ENCODE results near the gene CCDC43. TPM values are rescaled to one million over a fixed set of nuclear protein-coding genes. Genes with fewer than 3 reads are reported as not detected.
"Not testable (repeated sequence)": the region's sequence is repeated elsewhere in the genome, so short reads cannot be mapped to it uniquely, and the experiment has no call there.

CCDC43 gene
- total and polyA plus RNA-seq, 9 of the 15 experiments (the other 6 are each of a cell fraction or from before 2014, with no cell fraction given) = 11.7 to 42.3 (median 25.9) TPM

- peak overlapping the region; percentile 53 for H3K4me3 ChIP-seq
- 10% methylated on average over 21 of the region's 21 CpGs for WGBS (ENCODE audit: insufficient coverage, low coverage, missing lambda C conversion rate)
- H3K9me1 ChIP-seq (ENCODE audit: control insufficient read depth, insufficient read depth, low read length); ATAC-seq; H3K9me3 ChIP-seq (replicated peaks; ENCODE audit: control insufficient read depth, insufficient read depth, low read depth, low read length); BruUV-seq (replicated peaks); H4K20me1 ChIP-seq (replicated peaks; ENCODE audit: control insufficient read depth, insufficient read depth, low read length); H3K36me3 ChIP-seq (ENCODE audit: control insufficient read depth, insufficient read depth, low read length); H3K27me3 ChIP-seq (ENCODE audit: control insufficient read depth in 2 of 2, insufficient read depth in 2 of 2, low read length in 2 of 2); in situ Hi-C loops (cut with MboI); intact Hi-C loops (cut with micrococcal nuclease); TF ChIP-seq ATF3 (IDR thresholded peaks at IDR 0.05): not testable (repeated sequence)
- H3K9ac ChIP-seq (ENCODE audit: insufficient read depth in 1 of 2, low read depth in 2 of 2, low read length in 2 of 2) = peak overlapping the region; percentile 82 to 95; a peak in 2 of 4 replicates
- H2AFZ ChIP-seq (ENCODE audit: low read depth, low read length) = peak overlapping the region; percentile 97
- CTCF ChIA-PET (ENCODE audit: low intra/inter-chr PET ratio) = interaction anchor here (0.6 kb wide), 1 partner anchor 971 kb away, joined by 3 read pairs; no protein-coding TSS in a partner anchor
- H3K27ac ChIP-seq (ENCODE audit: extremely low read depth, low read depth, low read length) = peak overlapping the region; percentile 81; the same call in 2 of the 3 replicates
- peak overlapping the region; percentile 88 for H3K4me2 ChIP-seq (ENCODE audit: insufficient read depth, low read length)
- POLR2A ChIA-PET = interaction anchor here (1.0 to 1.5 kb wide), 3 partner anchors 18 to 154 kb away, joined by 3 to 4 read pairs (median 3); partner anchors contain the start of gene DBF4B
- peaks cover 15% of the 10 kb centered on the region for H3K79me2 ChIP-seq (ENCODE audit: control insufficient read depth, insufficient read depth, low read length)
- DNase-seq (ENCODE audit: extremely low read depth in 1 of 4, low spot score in 3 of 4) (peak in 3 of 4 experiments; percentile 40 to 44 (median 42)), FAIRE-seq (peak; percentile 40)
- peaks cover 8 to 11% of the 10 kb centered on the region in 2 experiments; a peak in 4 of 5 replicates for H3K4me1 ChIP-seq (replicated peaks in 1 of 2; ENCODE audit: control insufficient read depth in 2 of 2, insufficient read depth in 2 of 2, low read length in 2 of 2)
- TF ChIP-seq SMARCA4 (IDR thresholded peaks at IDR 0.05) = peak; percentile 10; the same call in 1 of the 2 replicates
- 0 out of 2 replicates have a peak, but pooled peaks have one; percentile 1 for TF ChIP-seq ATF3 (CRISPR knock-in tag; conservative IDR thresholded peaks at IDR 0.05)
- TF ChIP-seq FOXK2 (conservative IDR thresholded peaks at IDR 0.05 in 1 of 2, IDR thresholded peaks at IDR 0.05 in 1 of 2; ENCODE audit: low read depth in 2 of 2) = peak; percentile 54 to 56; a peak in 3 of 4 replicates
- TF ChIP-seq SOX6 (IDR thresholded peaks at IDR 0.05) = peak; percentile 42
- peak; percentile 71; the same call in 1 of the 2 replicates for TF ChIP-seq FOXP1 (CRISPR knock-in tag; IDR thresholded peaks at IDR 0.05)
- TF ChIP-seq ZEB2 (IDR thresholded peaks at IDR 0.05) = peak; percentile 47; the same call in 1 of the 2 replicates
- 0 out of 2 replicates have a peak, but pooled peaks have one; percentile 16 for TF ChIP-seq SMARCE1 (IDR thresholded peaks at IDR 0.05)
- TF ChIP-seq ELF1 (tag; IDR thresholded peaks at IDR 0.05) = peak; percentile 43; the same call in 1 of the 2 replicates
- 0 out of 2 replicates have a peak, but pooled peaks have one; percentile 49 for TF ChIP-seq SMARCA5 (IDR thresholded peaks at IDR 0.05)
- 0 out of 2 replicates have a peak, but pooled peaks have one; percentile 4 for TF ChIP-seq ESRRA (IDR thresholded peaks at IDR 0.05; ENCODE audit: borderline replicate concordance, low read depth)
- peak in 1 of 2 experiments; percentile 82; a peak in 2 of 4 replicates for TF ChIP-seq MLLT1 (IDR thresholded peaks at IDR 0.05)
- 0 out of 2 replicates have a peak, but pooled peaks have one; percentile 44 for TF ChIP-seq PHB (CRISPR knock-in tag; IDR thresholded peaks at IDR 0.05)
Measured at GRCh38 chr17:44690746-44691306, 1.2 kb upstream of the CCDC43 start.
